HG03097 (cell line): Measurements from ENCODE around the gene INF2.
A peak's percentile ranks its signal among the peaks of the same experiment; 100 is the strongest.
"Not testable (repeated sequence)": the region's sequence is repeated elsewhere in the genome, so short reads cannot be mapped to it uniquely, and the experiment has no call there.

ENCODE experiments used
- ATAC-seq: cut with Tn5 transposase; IDR thresholded peaks from one replicate; pipeline ENCODE4 v1.9.1; 2021; ENCODE audit not compliant: unreplicated experiment, low FRiP score

INF2 gene

GRCh38 chr14:104746934-104747481 is 57.6 kb downstream of the INF2 start:
- no peak for ATAC-seq

- no peak for ATAC-seq
These were observed 58.5 kb downstream of the INF2 start for GRCh38 chr14:104747876-104748275.

DNA sequence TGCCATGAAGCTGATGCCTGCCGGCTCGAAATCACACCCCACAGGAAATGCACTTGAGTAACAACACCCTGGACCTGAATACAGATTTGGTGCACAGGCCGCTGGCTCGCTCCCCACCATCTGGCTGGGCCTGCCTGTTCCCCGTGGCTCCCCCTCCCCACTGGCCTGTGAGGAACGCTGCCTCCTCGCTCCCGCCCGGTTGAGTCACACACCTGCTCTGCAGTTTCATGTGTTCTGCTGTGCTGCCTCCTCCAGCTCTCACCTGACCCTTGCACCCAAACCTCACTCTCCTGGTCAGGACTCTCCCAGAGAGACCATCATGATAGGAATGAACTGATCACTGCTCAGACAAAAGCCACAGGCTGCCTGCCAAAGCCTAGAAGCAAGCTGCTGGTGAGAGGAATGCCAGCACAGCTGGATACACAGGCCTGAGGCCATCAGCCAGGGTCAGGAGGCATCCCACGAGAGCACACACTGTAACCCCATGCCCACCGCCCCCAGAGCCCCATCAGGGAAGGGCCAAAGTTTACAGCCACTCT is 59.8 kb downstream of the INF2 start:
- no peak for ATAC-seq

DNA sequence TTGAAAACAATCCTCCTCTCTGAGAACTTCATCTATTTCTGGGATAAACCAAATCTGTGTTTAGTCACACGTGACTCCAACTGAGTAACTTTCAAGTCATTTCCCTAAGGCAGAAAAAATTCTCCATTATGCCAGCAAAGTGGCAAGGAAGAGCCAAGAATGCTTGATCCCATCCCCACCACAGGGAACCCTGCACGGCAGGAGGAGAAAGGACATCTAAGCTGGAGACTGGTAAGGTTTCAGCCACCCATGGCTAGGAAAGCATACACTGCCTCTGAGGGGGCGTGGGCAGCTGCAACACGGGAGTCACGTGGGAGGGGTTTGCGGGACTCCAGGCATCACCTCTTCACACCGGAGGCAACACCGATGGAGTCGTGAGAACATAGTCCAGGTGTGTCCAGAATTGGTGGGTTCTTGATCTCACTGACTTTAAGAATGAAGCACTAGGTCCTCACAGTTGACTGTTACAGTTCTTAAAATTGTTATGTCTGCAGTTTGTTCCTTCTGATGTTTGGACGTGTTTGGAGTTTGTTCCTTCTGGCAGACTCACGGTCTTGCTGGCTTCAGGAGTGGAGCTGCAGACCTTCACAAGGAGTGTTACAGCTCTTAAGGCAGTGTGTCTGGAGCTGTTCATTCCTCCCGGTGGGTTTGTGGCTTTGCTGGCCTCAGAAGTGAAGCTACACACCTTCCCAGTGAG is 60.8 kb downstream of the INF2 start:
- ATAC-seq: no peak

DNA sequence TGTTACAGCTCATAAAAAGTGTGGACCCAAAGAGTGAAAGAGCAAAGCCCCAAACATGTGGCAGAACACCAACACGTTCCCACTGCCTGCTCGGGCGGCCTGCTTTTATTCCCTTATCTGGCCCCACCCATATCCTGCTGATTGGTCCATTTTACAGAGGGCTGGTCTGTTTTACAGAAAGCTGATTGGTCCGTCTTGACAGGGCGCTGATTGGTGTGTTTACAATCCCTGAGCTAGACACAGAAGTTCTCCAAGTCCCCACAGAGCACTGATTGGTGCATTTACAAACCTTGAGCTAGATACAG is 61.3 kb downstream of the INF2 start:
- not testable (repeated sequence) for ATAC-seq

DNA sequence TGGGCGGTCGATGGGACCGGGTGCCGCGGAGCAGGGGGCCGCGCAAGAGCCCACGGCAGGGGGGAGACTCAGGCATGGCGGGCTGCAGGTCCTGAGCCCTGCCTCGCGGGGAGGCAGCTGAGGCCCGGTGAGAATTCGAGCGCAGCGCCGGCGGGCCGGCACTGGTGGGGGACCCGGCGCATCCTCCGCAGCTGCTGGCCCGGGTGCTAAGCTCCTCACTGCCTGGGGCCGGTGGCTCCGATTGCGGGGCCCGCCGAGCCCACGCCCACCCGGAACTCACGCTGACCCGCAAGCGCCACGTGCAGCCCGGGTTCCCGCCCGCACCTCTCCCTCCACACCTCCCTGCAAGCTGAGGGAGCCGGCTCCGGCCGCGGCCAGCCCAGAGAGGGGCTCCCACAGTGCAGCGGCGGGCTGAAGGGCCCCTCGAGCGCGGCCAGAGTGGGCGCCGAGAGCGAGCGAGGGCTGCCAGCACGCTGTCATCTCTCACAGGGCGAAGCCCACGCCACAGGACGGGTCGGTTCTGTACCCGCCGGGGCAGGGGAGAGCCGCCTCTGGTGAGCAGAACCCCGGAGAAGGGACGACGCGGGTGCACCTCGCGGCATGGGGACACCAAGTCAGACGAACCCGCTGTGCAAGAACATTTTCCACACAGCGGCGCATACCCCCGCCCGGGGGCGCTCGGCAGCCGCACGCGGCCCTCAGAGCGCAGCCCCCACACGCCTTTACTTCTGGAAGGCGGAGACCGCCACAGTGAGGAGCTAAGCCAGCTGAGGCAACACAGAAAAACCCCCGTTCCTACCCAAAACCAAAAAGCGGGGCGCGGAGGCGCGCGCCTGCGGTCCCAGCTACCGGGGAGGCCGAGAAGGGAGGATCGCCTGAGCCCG is 62.4 kb downstream of the INF2 start:
- no peak for ATAC-seq

DNA sequence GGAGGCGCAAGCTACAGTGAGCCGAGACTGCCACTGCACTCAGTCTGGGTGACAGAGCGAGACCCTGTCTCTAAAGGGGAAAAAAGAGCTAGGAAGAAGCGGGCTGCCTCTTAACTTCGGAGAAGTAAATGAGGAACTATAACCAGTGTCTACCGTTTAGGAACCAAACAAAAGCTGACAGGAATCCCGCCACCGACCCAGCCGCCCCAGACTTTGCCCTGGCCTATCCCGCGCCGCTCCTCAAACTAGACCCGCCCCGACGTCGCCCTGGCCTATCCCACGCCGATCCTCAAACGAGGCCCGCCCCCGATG is 63.0 kb downstream of the INF2 start:
- no peak for ATAC-seq

- ATAC-seq: peak; percentile 87
These were observed 63.5 kb downstream of the INF2 start, which contains the start of gene SIVA1 for GRCh38 chr14:104752735-104753527. Gene SIVA1 (plus strand): TSS chr14:104753147. CDS start chr14:104753202, 55 bp downstream.

DNA sequence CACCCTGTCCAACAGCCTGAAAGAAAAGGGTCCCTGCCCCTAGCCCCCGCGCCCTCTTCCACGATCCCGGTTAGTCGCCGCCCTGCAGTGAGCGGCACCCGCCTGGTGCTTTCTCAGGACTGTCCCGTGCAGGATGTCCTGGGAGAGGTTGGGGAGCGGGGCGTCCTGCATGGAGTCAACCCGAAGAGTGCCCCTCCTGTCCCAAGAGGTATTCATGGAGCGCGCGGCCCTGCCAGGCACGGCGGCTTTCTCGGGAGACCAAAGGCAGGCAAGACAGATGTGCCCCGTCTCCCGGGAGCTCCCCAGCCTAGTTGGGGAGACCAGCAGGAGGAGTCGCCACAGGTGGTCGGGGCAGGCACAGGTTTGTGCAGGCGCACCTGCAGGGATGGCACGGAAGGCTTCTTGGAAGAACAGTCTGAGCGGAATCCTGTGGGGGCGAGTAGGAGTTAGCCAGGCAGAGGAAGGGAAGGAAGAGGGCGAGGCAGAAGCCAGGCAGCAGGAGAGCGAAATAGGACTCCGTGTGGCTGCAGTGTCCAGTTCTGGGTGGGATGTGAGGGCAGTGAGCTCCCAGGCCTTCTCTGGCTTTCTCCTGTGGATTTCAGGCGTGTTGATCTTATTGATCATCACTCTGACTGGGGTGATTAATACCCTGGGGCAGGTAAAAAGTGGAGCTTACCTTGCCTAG is 64.3 kb downstream of the INF2 start:
- no peak for ATAC-seq

- ATAC-seq: no peak
These were observed 64.9 kb downstream of the INF2 start for GRCh38 chr14:104754213-104754851.

DNA sequence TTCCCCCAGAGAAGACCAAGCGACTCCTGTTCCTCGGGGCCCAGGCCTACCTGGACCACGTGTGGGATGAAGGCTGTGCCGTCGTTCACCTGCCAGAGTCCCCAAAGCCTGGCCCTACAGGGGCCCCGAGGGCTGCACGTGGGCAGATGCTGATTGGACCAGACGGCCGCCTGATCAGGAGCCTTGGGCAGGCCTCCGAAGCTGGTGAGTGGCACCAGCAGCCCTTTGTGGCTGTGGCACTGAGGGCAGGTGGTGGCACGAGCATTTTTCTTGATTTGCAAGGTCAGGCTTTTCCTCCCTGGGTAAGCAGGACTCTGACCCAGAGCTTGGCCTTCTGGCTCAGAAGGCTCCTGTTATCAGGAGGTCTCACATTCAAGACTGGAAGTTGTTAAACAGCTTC is 66.2 kb downstream of the INF2 start:
- no peak for ATAC-seq

GRCh38 chr14:104756477-104757237 is 67.2 kb downstream of the INF2 start:
- no peak for ATAC-seq

DNA sequence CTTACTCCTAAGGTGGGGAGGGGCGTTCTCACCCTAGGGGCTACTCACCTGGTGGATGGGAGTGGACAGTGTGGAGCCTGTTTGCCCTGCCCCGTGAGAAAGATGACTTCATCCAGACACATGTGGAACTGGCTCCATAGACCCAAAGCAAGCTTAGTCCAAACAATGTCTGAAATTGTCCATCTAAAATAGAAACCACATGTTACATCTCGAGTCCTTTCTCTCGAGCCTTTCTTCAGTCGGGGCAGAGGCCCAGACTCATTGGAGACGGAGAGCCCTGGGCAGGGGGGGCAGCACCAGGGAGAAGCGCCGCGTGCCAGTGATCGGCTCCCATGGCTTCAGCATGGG is 67.8 kb downstream of the INF2 start:
- ATAC-seq: no peak

GRCh38 chr14:104757681-104758392 is 68.4 kb downstream of the INF2 start:
- no peak for ATAC-seq

GRCh38 chr14:104758981-104759969 is 69.9 kb downstream of the INF2 start:
- no peak for ATAC-seq

GRCh38 chr14:104765517-104765916 is 76.1 kb downstream of the INF2 start:
- no peak for ATAC-seq

DNA sequence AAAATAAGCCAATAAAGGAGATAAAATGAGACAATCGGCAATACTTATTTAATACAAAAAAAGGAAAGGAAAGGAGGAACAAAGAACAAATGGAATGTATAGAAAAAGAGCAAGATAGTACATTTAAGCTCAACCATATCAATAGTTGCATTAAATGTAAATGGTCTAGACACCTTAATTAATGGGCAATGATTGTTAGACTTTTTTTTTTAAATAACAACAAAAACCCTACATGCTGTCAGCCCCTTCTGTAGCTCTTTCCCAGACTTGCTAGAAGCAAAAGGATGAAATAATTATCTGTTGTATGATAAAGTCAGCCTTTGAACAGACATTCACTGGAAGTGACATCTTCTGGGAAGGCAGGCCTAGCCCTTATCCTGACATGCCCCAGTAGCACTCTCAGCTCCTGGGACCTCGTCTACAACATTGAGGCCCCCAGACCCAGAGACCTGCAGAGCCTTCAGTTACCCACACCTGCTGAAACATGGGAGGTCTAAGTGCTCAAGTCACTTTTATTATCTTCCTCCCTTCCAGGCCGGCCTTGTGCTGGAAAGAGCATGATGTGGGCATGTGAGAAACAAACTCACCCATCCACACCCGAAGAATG is 76.9 kb downstream of the INF2 start:
- no peak for ATAC-seq
